Endothelial cell of umbilical vein (primary cell): ENCODE results near the gene ANKS1B.

Source experiments
- EZH2 ChIP-seq: IDR thresholded peaks from 2 replicates; pipeline ENCODE4 v1.6.1; 2012; ENCODE audit warnings: borderline replicate concordance, low read depth, mild to moderate bottlenecking, moderate library complexity, low read length, inconsistent platforms; ENCODE audit not compliant: severe bottlenecking
- FOS ChIP-seq: IDR thresholded peaks from 2 replicates; pipeline ENCODE4 v1.6.1; 2011; ENCODE audit warnings: mild to moderate bottlenecking, low read length, moderate library complexity, borderline replicate concordance; ENCODE audit not compliant: insufficient read depth
- GATA2 ChIP-seq: IDR thresholded peaks from 2 replicates; pipeline ENCODE4 v1.7.0; 2011; ENCODE audit warnings: low read depth, mild to moderate bottlenecking, moderate library complexity, mixed read lengths, low read length; ENCODE audit not compliant: insufficient read length, insufficient read depth
- JUN ChIP-seq: IDR thresholded peaks from 2 replicates; pipeline ENCODE4 v1.6.1; 2011; ENCODE audit warnings: borderline replicate concordance, low read depth; ENCODE audit not compliant: insufficient read length, insufficient read depth
- POLR2A ChIP-seq: IDR thresholded peaks from 2 replicates; pipeline ENCODE4 v1.6.1; 2012; ENCODE audit warnings: low read depth, mild to moderate bottlenecking, control low read depth, low read length
- POLR2AphosphoS5 ChIP-seq: IDR thresholded peaks from 2 replicates; pipeline ENCODE4 v1.6.1; 2012; ENCODE audit warnings: low read depth, mild to moderate bottlenecking, control low read depth, low read length, moderate library complexity; ENCODE audit not compliant: insufficient read depth
- TF ChIP-seq, protein P1 (sequence below): IDR thresholded peaks from 2 replicates; pipeline ENCODE4 v1.6.1; 2011; ENCODE audit not compliant: insufficient read depth, insufficient read length
- TF ChIP-seq, protein P2 (sequence below), 2 donors: IDR thresholded peaks; 1 replicate in 1 of 2; 2 replicates in 1 of 2; pipeline ENCODE4 v1.5.1; 2011; ENCODE audit warnings: low read length in 2 of 2, mild to moderate bottlenecking in 2 of 2, moderate library complexity in 2 of 2, control low read depth in 1 of 2, inconsistent platforms in 1 of 2, low read depth in 1 of 2; ENCODE audit not compliant: insufficient read depth in 1 of 2; ENCODE audit errors: extremely low read depth in 1 of 2

DNA sequence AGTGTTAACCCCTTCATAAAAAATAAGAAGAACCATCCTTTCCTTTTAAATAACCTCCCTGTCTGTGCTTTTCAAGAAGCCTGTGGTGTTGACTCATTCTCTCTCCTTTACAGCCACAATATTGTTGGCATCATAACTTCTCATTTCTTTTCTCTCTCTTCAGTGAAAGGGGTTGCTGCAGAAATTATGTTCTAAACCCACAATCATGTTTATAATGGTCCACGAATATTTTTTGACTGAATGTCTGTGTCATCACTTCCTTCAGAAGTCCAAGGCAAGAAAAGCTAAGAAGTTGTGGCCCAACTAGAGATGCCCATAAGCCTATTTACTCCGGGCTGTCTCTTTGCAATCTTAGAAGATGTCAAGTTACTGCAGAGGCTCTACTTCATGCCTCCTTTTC is 851.3 kb downstream of the ANKS1B start:
- TF ChIP-seq POLR2A (no peak), EZH2 (no peak), POLR2AphosphoS5 (no peak), JUN (no peak), FOS (no peak), GATA2 (no peak)
- TF ChIP-seq, protein P1, sequence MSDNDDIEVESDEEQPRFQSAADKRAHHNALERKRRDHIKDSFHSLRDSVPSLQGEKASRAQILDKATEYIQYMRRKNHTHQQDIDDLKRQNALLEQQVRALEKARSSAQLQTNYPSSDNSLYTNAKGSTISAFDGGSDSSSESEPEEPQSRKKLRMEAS, result no peak
- TF ChIP-seq, protein P2, sequence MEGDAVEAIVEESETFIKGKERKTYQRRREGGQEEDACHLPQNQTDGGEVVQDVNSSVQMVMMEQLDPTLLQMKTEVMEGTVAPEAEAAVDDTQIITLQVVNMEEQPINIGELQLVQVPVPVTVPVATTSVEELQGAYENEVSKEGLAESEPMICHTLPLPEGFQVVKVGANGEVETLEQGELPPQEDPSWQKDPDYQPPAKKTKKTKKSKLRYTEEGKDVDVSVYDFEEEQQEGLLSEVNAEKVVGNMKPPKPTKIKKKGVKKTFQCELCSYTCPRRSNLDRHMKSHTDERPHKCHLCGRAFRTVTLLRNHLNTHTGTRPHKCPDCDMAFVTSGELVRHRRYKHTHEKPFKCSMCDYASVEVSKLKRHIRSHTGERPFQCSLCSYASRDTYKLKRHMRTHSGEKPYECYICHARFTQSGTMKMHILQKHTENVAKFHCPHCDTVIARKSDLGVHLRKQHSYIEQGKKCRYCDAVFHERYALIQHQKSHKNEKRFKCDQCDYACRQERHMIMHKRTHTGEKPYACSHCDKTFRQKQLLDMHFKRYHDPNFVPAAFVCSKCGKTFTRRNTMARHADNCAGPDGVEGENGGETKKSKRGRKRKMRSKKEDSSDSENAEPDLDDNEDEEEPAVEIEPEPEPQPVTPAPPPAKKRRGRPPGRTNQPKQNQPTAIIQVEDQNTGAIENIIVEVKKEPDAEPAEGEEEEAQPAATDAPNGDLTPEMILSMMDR (IDR thresholded peaks at IDR 0.05; ENCODE audit: extremely low read depth in 1 of 2, insufficient read depth in 1 of 2, low read depth in 1 of 2, low read length in 2 of 2), result no peak
